ENCODE data around the gene SLC25A36. TPM values are rescaled to one million over a fixed set of nuclear protein-coding genes. Genes with fewer than 3 reads are reported as not detected.
"Not testable (repeated sequence)": the region's sequence is repeated elsewhere in the genome, so short reads cannot be mapped to it uniquely, and the experiment has no call there.

SLC25A36 gene
- total RNA-seq, 1 experiment from 2014 or later = 49.7 TPM

- DNase-seq (ENCODE audit: low spot score) = no peak
These were observed 10.6 kb upstream of the SLC25A36 start for GRCh38 chr3:140931016-140931454.

- DNase-seq (ENCODE audit: low spot score) = no peak
These were observed 9.8 kb upstream of the SLC25A36 start for GRCh38 chr3:140931801-140932200.

- DNase-seq (ENCODE audit: low spot score) = no peak
These were observed 8.5 kb upstream of the SLC25A36 start for GRCh38 chr3:140933109-140933508.

- DNase-seq (ENCODE audit: low spot score) = no peak
These were observed 8.1 kb upstream of the SLC25A36 start for GRCh38 chr3:140933552-140933951.

- not testable (repeated sequence) for DNase-seq (ENCODE audit: low spot score)
These were observed 2.3 kb upstream of the SLC25A36 start for GRCh38 chr3:140939305-140939704.

- no peak for DNase-seq (ENCODE audit: low spot score)
These were observed 574 bp upstream of the SLC25A36 start for GRCh38 chr3:140941090-140941433.

GRCh38 chr3:140942221-140943104 lies 827 bp downstream of the SLC25A36 start:
- peak; percentile 29 for DNase-seq (ENCODE audit: low spot score)

GRCh38 chr3:140943781-140944552 lies 2.3 kb downstream of the SLC25A36 start:
- DNase-seq (ENCODE audit: low spot score) = no peak

- no peak for DNase-seq (ENCODE audit: low spot score)
These were observed 7.0 kb downstream of the SLC25A36 start for GRCh38 chr3:140948460-140949249.

- DNase-seq (ENCODE audit: low spot score) = no peak
These were observed 8.5 kb downstream of the SLC25A36 start for GRCh38 chr3:140950144-140950543.

- DNase-seq (ENCODE audit: low spot score) = no peak
These were observed 9.2 kb downstream of the SLC25A36 start for GRCh38 chr3:140950863-140951262.

GRCh38 chr3:140951750-140952149 lies 10.1 kb downstream of the SLC25A36 start:
- not testable (repeated sequence) for DNase-seq (ENCODE audit: low spot score)

- DNase-seq (ENCODE audit: low spot score) = peak; percentile 92
These were observed 11.7 kb downstream of the SLC25A36 start for GRCh38 chr3:140953028-140953960.

- DNase-seq (ENCODE audit: low spot score) = no peak
These were observed 12.9 kb downstream of the SLC25A36 start for GRCh38 chr3:140954576-140954975.

GRCh38 chr3:140955645-140956044 lies 14.0 kb downstream of the SLC25A36 start:
- DNase-seq (ENCODE audit: low spot score) = no peak

- no peak for DNase-seq (ENCODE audit: low spot score)
These were observed 14.6 kb downstream of the SLC25A36 start for GRCh38 chr3:140956058-140956835.

GRCh38 chr3:140972833-140973232 lies 31.2 kb downstream of the SLC25A36 start:
- DNase-seq (ENCODE audit: low spot score) = peak; percentile 27

- DNase-seq (ENCODE audit: low spot score) = no peak
These were observed 33.3 kb downstream of the SLC25A36 start for GRCh38 chr3:140974900-140975299.

GRCh38 chr3:140980663-140981062 lies 39.0 kb downstream of the SLC25A36 start:
- no peak for DNase-seq (ENCODE audit: low spot score)

GRCh38 chr3:140987792-140988191 lies 46.2 kb downstream of the SLC25A36 start:
- not testable (repeated sequence) for DNase-seq (ENCODE audit: low spot score)

Data from H4 (cell line).